ENCODE measurements around the gene CASP7. TPM values are rescaled to one million over a fixed set of nuclear protein-coding genes. Genes with fewer than 3 reads are reported as not detected.
"Not testable (repeated sequence)": the region's sequence is repeated elsewhere in the genome, so short reads cannot be mapped to it uniquely, and the experiment has no call there.

CASP7 gene
- 37.0 TPM for total RNA-seq
- long read RNA-seq, transcript CASP7-202 (8 exons, 2,421 nt) = minor isoform, 5 of 123 reads
- long read RNA-seq, transcript CASP7-211 (7 exons, 2,467 nt) = minor isoform, 26 of 123 reads
- long read RNA-seq, transcript CASP7-203 (7 exons, 2,377 nt) = major isoform, 69 of 123 reads
- long read RNA-seq, partial matches to known transcripts = 8 of 123 reads
- long read RNA-seq, other reads (novel, unspliced or antisense) = 12 of 123 reads

GRCh38 chr10:113679463-113680189 is at the start of gene CASP7:
Gene CASP7 (plus strand): TSS chr10:113679912. CDS start chr10:113697494, 17,582 bp downstream.
- peak; percentile 92 for DNase-seq (ENCODE audit: low spot score)

- DNase-seq (ENCODE audit: low spot score) = no peak
Measured at GRCh38 chr10:113630929-113631533, 48.7 kb upstream of the CASP7 start.

GRCh38 chr10:113631684-113632367 is 47.9 kb upstream of the CASP7 start:
- no peak for DNase-seq (ENCODE audit: low spot score)

GRCh38 chr10:113639966-113640365 is 39.7 kb upstream of the CASP7 start:
- no peak for DNase-seq (ENCODE audit: low spot score)

- no peak for DNase-seq (ENCODE audit: low spot score)
Measured at GRCh38 chr10:113641702-113642101, 38.0 kb upstream of the CASP7 start.

- no peak for DNase-seq (ENCODE audit: low spot score)
Measured at GRCh38 chr10:113643183-113643582, 36.5 kb upstream of the CASP7 start.

- DNase-seq (ENCODE audit: low spot score) = no peak
Measured at GRCh38 chr10:113644185-113645120, 35.3 kb upstream of the CASP7 start.

GRCh38 chr10:113646336-113647201 is 33.1 kb upstream of the CASP7 start:
- DNase-seq (ENCODE audit: low spot score) = no peak

GRCh38 chr10:113647812-113648211 is 31.9 kb upstream of the CASP7 start:
- no peak for DNase-seq (ENCODE audit: low spot score)

GRCh38 chr10:113648478-113648877 is 31.2 kb upstream of the CASP7 start:
- DNase-seq (ENCODE audit: low spot score) = no peak

GRCh38 chr10:113650172-113650571 is 29.5 kb upstream of the CASP7 start:
- no peak for DNase-seq (ENCODE audit: low spot score)

- DNase-seq (ENCODE audit: low spot score) = no peak
Measured at GRCh38 chr10:113651021-113651420, 28.7 kb upstream of the CASP7 start.

GRCh38 chr10:113651898-113652297 is 27.8 kb upstream of the CASP7 start:
- DNase-seq (ENCODE audit: low spot score) = no peak

GRCh38 chr10:113652456-113652855 is 27.3 kb upstream of the CASP7 start:
- DNase-seq (ENCODE audit: low spot score) = not testable (repeated sequence)

- DNase-seq (ENCODE audit: low spot score) = no peak
Measured at GRCh38 chr10:113656896-113657295, 22.8 kb upstream of the CASP7 start.

- no peak for DNase-seq (ENCODE audit: low spot score)
Measured at GRCh38 chr10:113657544-113657943, 22.2 kb upstream of the CASP7 start.

- DNase-seq (ENCODE audit: low spot score) = no peak
Measured at GRCh38 chr10:113661332-113661731, 18.4 kb upstream of the CASP7 start.

- DNase-seq (ENCODE audit: low spot score) = no peak
Measured at GRCh38 chr10:113663142-113663541, 16.6 kb upstream of the CASP7 start.

- no peak for DNase-seq (ENCODE audit: low spot score)
Measured at GRCh38 chr10:113663908-113664307, 15.8 kb upstream of the CASP7 start, which contains the start of gene NRAP. Gene NRAP (minus strand): TSS chr10:113664041. CDS start chr10:113663882, 159 bp downstream.

- no peak for DNase-seq (ENCODE audit: low spot score)
Measured at GRCh38 chr10:113665352-113665751, 14.4 kb upstream of the CASP7 start.

Measured in mesenteric fat pad (tissue), 1 donor.